Astrocyte (in vitro differentiated cells and primary cell): Measurements from ENCODE around the gene SLC9A5.

Source experiments
- CTCF ChIP-seq: IDR thresholded peaks from 2 replicates; pipeline ENCODE4 v1.5.1; 2011; ENCODE audit warnings: low read depth, mild to moderate bottlenecking, inconsistent platforms, low read length, moderate library complexity; ENCODE audit not compliant: insufficient read depth
- EZH2 ChIP-seq: IDR thresholded peaks from 2 replicates; pipeline ENCODE4 v1.6.1; 2012; ENCODE audit warnings: mild to moderate bottlenecking, low read length, inconsistent platforms; ENCODE audit not compliant: insufficient read depth

GRCh38 chr16:67210069-67210937 is 38.5 kb upstream of the SLC9A5 start:
- TF ChIP-seq CTCF (no peak), EZH2 (no peak)
